PC-9 (cell line): ENCODE results near the gene BEX2.

Experiments used
- EZH2 ChIP-seq: fragments of 200-600 bp; sonication (generic); IDR thresholded peaks from 2 replicates; pipeline ENCODE4 v1.8.0; 2017; ENCODE audit warnings: antibody characterized with exemption, low read depth
- TF ChIP-seq, protein P1 (sequence below): fragments of 200-600 bp; sonication (generic); conservative IDR thresholded peaks from 2 replicates; pipeline ENCODE4 v1.6.1; 2017; ENCODE audit warnings: mixed run types, antibody characterized with exemption, mild to moderate bottlenecking, moderate library complexity

DNA sequence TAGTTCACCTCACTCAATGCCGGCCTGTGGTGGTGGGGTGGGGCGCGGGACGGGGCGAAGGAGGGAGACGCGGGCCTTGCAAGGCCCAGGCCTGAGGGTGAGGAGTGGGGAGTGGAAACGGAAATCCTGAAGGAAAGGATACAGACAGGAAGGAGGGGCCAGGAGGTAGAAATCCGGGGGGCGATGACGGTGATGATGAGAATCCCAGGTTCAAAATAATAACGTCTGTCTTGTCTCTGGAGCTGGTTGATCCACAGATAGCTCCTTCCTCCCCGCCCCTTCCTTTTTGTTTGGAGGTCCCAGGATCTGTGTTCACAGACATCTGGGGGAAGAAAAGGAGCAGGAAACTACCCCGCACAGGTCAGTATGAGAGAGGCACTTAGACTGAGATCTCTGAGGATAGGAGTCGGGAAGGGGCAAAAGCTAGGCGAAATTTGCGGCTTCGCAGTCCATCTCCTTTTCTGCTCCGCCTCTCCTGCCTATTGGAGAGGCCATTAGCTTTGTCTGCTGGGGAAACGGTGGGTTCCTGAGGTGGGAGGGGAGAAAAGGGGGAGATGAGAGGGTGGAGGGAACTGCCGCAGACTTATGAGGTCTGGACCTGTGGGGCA, 20.0 kb upstream of the BEX2 start:
- TF ChIP-seq EZH2, result no peak
- TF ChIP-seq, protein P1, sequence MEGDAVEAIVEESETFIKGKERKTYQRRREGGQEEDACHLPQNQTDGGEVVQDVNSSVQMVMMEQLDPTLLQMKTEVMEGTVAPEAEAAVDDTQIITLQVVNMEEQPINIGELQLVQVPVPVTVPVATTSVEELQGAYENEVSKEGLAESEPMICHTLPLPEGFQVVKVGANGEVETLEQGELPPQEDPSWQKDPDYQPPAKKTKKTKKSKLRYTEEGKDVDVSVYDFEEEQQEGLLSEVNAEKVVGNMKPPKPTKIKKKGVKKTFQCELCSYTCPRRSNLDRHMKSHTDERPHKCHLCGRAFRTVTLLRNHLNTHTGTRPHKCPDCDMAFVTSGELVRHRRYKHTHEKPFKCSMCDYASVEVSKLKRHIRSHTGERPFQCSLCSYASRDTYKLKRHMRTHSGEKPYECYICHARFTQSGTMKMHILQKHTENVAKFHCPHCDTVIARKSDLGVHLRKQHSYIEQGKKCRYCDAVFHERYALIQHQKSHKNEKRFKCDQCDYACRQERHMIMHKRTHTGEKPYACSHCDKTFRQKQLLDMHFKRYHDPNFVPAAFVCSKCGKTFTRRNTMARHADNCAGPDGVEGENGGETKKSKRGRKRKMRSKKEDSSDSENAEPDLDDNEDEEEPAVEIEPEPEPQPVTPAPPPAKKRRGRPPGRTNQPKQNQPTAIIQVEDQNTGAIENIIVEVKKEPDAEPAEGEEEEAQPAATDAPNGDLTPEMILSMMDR, result no peak
